Stomach (tissue), 4 donors: ENCODE results near the gene ACOXL.

Experiments
- EP300 ChIP-seq: sonication (generic); formaldehyde crosslinking; IDR thresholded peaks from one replicate; pipeline ENCODE4 v1.6.1; 2017; ENCODE audit warnings: antibody characterized with exemption
- POLR2A ChIP-seq, 4 donors: fragments of 450-650 bp; IDR thresholded peaks; one replicate each; pipeline ENCODE4 v1.6.1; 2016; ENCODE audit warnings: antibody characterized with exemption in 4 of 4, control low read depth in 2 of 4, mild to moderate bottlenecking in 1 of 4, moderate library complexity in 1 of 4
- TF ChIP-seq, protein P1 (sequence below), 7 experiments: fragments of 450-650 bp in 4 of 7; fragments of 200-600 bp in 3 of 7; sonication (generic) in 3 of 7; IDR thresholded peaks; one replicate each; pipeline ENCODE4 v1.5.1; 2016 to 2019; ENCODE audit warnings: antibody characterized with exemption in 7 of 7, control low read depth in 2 of 7, mild to moderate bottlenecking in 1 of 7

- TF ChIP-seq, protein P1, sequence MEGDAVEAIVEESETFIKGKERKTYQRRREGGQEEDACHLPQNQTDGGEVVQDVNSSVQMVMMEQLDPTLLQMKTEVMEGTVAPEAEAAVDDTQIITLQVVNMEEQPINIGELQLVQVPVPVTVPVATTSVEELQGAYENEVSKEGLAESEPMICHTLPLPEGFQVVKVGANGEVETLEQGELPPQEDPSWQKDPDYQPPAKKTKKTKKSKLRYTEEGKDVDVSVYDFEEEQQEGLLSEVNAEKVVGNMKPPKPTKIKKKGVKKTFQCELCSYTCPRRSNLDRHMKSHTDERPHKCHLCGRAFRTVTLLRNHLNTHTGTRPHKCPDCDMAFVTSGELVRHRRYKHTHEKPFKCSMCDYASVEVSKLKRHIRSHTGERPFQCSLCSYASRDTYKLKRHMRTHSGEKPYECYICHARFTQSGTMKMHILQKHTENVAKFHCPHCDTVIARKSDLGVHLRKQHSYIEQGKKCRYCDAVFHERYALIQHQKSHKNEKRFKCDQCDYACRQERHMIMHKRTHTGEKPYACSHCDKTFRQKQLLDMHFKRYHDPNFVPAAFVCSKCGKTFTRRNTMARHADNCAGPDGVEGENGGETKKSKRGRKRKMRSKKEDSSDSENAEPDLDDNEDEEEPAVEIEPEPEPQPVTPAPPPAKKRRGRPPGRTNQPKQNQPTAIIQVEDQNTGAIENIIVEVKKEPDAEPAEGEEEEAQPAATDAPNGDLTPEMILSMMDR (IDR thresholded peaks at IDR 0.05), result no peak
- TF ChIP-seq POLR2A (IDR thresholded peaks at IDR 0.05), result no peak
- TF ChIP-seq EP300, result no peak
These were observed 95.1 kb downstream of the ACOXL start for GRCh38 chr2:110827511-110827910.
